Erythroblast (primary cell): Measurements from ENCODE around the gene PFKFB3.

ENCODE experiments used
- GATA1 ChIP-seq: IDR thresholded peaks from 2 replicates; pipeline ENCODE4 v1.6.1; 2011; ENCODE audit warnings: low read depth, mild to moderate bottlenecking, control low read depth, low read length, moderate library complexity
- POLR2A ChIP-seq: IDR thresholded peaks from 2 replicates; pipeline ENCODE4 v1.6.1; 2011; ENCODE audit warnings: mild to moderate bottlenecking, low read length

GRCh38 chr10:6249698-6250097 is 47.0 kb downstream of the PFKFB3 start:
- TF ChIP-seq POLR2A = no peak
- no peak for TF ChIP-seq GATA1
